GM12874 (cell line): ENCODE data around the gene TCTN3.

Experiments used
- TF ChIP-seq, protein P1 (sequence below): IDR thresholded peaks from 2 replicates; pipeline ENCODE4 v1.5.1; 2011; ENCODE audit warnings: low read depth, mild to moderate bottlenecking, control low read depth, low read length, moderate library complexity; ENCODE audit not compliant: insufficient read depth

TCTN3 gene

GRCh38 chr10:95729323-95730055, 35.8 kb upstream of the TCTN3 start:
- TF ChIP-seq, protein P1, sequence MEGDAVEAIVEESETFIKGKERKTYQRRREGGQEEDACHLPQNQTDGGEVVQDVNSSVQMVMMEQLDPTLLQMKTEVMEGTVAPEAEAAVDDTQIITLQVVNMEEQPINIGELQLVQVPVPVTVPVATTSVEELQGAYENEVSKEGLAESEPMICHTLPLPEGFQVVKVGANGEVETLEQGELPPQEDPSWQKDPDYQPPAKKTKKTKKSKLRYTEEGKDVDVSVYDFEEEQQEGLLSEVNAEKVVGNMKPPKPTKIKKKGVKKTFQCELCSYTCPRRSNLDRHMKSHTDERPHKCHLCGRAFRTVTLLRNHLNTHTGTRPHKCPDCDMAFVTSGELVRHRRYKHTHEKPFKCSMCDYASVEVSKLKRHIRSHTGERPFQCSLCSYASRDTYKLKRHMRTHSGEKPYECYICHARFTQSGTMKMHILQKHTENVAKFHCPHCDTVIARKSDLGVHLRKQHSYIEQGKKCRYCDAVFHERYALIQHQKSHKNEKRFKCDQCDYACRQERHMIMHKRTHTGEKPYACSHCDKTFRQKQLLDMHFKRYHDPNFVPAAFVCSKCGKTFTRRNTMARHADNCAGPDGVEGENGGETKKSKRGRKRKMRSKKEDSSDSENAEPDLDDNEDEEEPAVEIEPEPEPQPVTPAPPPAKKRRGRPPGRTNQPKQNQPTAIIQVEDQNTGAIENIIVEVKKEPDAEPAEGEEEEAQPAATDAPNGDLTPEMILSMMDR: no peak

DNA sequence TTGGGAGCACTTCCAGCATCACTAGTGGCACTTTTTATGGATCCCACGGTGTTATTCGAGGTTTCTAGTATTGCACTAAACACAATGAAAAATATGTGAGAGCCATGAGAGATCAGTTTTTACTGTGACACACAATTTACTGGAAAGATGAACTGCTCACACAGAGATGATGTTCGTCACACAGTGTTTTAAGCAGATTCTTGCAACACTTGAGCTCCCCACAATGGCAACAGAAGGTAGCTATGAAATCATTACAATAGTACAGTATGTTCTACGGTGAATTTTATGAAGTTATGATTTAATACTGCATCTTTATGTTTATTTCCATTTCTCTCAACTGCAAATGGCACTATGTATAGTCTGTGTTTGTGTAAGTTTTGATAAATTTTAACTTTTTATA, 34.8 kb upstream of the TCTN3 start:
- TF ChIP-seq, protein P1: no peak

- TF ChIP-seq, protein P1: no peak
Measured at GRCh38 chr10:95716866-95717265, 23.1 kb upstream of the TCTN3 start.

- TF ChIP-seq, protein P1: no peak
Measured at GRCh38 chr10:95716466-95716865, 22.7 kb upstream of the TCTN3 start.

GRCh38 chr10:95711492-95711891, 17.8 kb upstream of the TCTN3 start:
- TF ChIP-seq, protein P1: no peak

DNA sequence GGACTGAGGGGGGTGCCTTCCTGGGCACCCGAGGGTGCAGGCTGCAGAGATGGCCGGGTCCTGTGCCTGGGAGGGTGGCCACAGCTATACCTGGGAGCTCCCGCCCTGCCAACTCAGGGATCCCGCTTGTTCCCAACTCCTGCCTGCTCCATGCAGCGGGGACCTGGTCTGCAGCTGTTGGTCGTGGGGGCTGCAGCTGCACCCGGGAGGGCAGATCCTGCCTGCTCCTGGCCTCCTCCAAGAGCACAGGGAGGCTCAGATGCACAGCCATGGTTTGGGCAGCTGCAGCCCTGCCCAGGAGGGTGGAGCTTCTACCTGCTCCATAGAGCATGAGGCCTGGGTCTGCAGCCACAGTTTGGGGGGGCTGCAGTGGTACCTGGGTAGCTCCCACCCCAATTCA, 13.3 kb upstream of the TCTN3 start:
- TF ChIP-seq, protein P1: no peak

DNA sequence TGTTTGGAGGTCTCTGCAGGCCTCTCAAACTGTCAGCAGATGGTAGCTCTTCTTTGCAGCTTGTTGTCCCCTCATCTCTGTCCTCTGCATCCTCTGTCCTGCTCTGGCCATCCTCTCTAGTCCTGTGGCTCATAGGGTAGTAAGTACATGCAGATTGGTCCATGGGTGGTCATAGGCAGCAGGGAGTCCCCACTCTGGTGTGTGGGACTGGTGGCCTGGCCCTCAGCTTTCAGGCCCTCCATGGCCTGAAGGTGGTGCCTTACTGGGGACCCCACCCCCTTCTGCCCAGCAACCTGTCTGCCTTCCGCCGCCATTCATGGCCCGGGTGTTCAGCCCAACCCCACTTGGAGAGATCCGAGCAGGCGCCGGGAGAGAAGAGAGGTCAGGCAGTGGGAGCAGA, 12.8 kb upstream of the TCTN3 start:
- TF ChIP-seq, protein P1: no peak

- TF ChIP-seq, protein P1: no peak
Measured at GRCh38 chr10:95698415-95698814, 4.7 kb upstream of the TCTN3 start.
